IMR-90 (cell line): ENCODE data around the gene SPDYE1.

Experiments
- MXI1 ChIP-seq: IDR thresholded peaks from 2 replicates; pipeline ENCODE4 v1.6.1; 2012; ENCODE audit warnings: low read depth, mild to moderate bottlenecking, low read length, moderate library complexity, borderline replicate concordance
- POLR2A ChIP-seq: IDR thresholded peaks from 2 replicates; pipeline ENCODE4 v1.6.1; 2012; ENCODE audit warnings: mild to moderate bottlenecking, low read depth, low read length
- RAD21 ChIP-seq: IDR thresholded peaks from 2 replicates; pipeline ENCODE4 v1.6.1; 2012; ENCODE audit warnings: low read length, improper control_type of control experiment
- TF ChIP-seq, protein P1 (sequence below): conservative IDR thresholded peaks from 2 replicates; pipeline ENCODE4 v1.5.1; 2012; ENCODE audit warnings: mild to moderate bottlenecking, low read depth, low read length, improper control_type of control experiment
- TF ChIP-seq, protein P2 (sequence below): fragments of 150-350 bp; IDR thresholded peaks from 2 replicates; pipeline ENCODE4 v1.6.1; 2016; ENCODE audit warnings: low read depth, mild to moderate bottlenecking, low read length, moderate library complexity, borderline replicate concordance

DNA sequence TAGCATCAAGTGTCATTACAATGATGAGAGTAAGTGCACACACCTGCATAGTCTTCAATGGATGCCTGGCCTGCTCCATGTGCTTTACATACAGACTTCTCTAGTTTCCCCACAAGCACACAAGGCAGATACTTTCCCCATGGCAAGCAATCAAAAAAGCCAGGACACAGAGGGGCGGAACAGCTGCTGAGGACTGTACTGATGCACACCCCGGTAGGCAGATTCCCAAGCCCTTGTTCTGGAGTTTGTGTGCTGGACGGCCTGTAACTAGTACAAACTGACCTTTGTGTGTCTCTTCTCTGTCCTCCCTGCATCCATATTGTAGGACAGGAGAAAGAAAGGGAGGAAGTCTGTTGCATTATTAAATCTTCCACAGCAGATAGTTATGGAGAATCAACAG, 45.7 kb upstream of the SPDYE1 start:
- TF ChIP-seq, protein P1, sequence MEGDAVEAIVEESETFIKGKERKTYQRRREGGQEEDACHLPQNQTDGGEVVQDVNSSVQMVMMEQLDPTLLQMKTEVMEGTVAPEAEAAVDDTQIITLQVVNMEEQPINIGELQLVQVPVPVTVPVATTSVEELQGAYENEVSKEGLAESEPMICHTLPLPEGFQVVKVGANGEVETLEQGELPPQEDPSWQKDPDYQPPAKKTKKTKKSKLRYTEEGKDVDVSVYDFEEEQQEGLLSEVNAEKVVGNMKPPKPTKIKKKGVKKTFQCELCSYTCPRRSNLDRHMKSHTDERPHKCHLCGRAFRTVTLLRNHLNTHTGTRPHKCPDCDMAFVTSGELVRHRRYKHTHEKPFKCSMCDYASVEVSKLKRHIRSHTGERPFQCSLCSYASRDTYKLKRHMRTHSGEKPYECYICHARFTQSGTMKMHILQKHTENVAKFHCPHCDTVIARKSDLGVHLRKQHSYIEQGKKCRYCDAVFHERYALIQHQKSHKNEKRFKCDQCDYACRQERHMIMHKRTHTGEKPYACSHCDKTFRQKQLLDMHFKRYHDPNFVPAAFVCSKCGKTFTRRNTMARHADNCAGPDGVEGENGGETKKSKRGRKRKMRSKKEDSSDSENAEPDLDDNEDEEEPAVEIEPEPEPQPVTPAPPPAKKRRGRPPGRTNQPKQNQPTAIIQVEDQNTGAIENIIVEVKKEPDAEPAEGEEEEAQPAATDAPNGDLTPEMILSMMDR = no peak
- no peak for TF ChIP-seq MXI1
- no peak for TF ChIP-seq POLR2A
- no peak for TF ChIP-seq RAD21
- TF ChIP-seq, protein P2, sequence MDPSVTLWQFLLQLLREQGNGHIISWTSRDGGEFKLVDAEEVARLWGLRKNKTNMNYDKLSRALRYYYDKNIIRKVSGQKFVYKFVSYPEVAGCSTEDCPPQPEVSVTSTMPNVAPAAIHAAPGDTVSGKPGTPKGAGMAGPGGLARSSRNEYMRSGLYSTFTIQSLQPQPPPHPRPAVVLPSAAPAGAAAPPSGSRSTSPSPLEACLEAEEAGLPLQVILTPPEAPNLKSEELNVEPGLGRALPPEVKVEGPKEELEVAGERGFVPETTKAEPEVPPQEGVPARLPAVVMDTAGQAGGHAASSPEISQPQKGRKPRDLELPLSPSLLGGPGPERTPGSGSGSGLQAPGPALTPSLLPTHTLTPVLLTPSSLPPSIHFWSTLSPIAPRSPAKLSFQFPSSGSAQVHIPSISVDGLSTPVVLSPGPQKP = no peak
